Spleen (tissue), 11 donors: Measurements from ENCODE around the gene DPM2. TPM values are rescaled to one million over a fixed set of nuclear protein-coding genes. Genes with fewer than 3 reads are reported as not detected.

Experiments
- DNase-seq: peaks from one replicate; pipeline ENCODE4 v3.0.0-alpha.2; 2020
- H3K27ac ChIP-seq, 8 donors: fragments of 200-600 bp; sonication (generic) in 7 of 8; 1 replicate in 4 of 8; 2 replicates in 4 of 8; pipeline versions ENCODE4 v1.5.0 to v1.8.0; 2016 to 2021; ENCODE audit warnings: inconsistent platforms in 4 of 8, mild to moderate bottlenecking in 4 of 8, moderate library complexity in 1 of 8
- H3K27me3 ChIP-seq, 7 donors: fragments of 200-600 bp; sonication (generic) in 6 of 7; replicated peaks in 1 of 7; 1 replicate in 4 of 7; 2 replicates in 3 of 7; pipeline versions ENCODE4 v1.5.0 to v1.8.0; 2016 to 2021; ENCODE audit warnings: inconsistent platforms in 3 of 7, mild to moderate bottlenecking in 1 of 7
- H3K36me3 ChIP-seq, 6 donors: fragments of 200-600 bp; sonication (generic) in 5 of 6; 1 replicate in 4 of 6; 2 replicates in 2 of 6; pipeline versions ENCODE4 v1.5.0 to v1.8.0; 2016 to 2021; ENCODE audit warnings: inconsistent platforms in 2 of 6
- H3K4me1 ChIP-seq, 6 donors: fragments of 200-600 bp; sonication (generic) in 5 of 6; 1 replicate in 3 of 6; 2 replicates in 3 of 6; pipeline versions ENCODE4 v1.5.0 to v1.8.0; 2016 to 2021; ENCODE audit warnings: inconsistent platforms in 3 of 6
- H3K4me3 ChIP-seq, 8 donors: fragments of 200-600 bp; sonication (generic) in 7 of 8; 1 replicate in 4 of 8; 2 replicates in 4 of 8; pipeline versions ENCODE4 v1.5.0 to v1.8.0; 2016 to 2021; ENCODE audit warnings: inconsistent platforms in 4 of 8, mild to moderate bottlenecking in 4 of 8, moderate library complexity in 2 of 8
- H3K9me3 ChIP-seq, 8 donors: fragments of 200-600 bp; sonication (generic) in 7 of 8; 1 replicate in 4 of 8; 2 replicates in 4 of 8; pipeline versions ENCODE4 v1.5.0 to v1.8.0; 2016 to 2021; ENCODE audit warnings: inconsistent platforms in 4 of 8
- CTCF ChIP-seq, 11 experiments: fragments of 200-600 bp in 7 of 11; fragments of 450-650 bp in 4 of 11; sonication (generic) in 4 of 11; IDR thresholded peaks in 8 of 11; conservative IDR thresholded peaks in 3 of 11; 1 replicate in 7 of 11; 2 replicates in 4 of 11; pipeline versions ENCODE4 v1.4.0 to v1.8.0; 2016 to 2021; ENCODE audit warnings: antibody characterized with exemption in 11 of 11, inconsistent platforms in 4 of 11, mild to moderate bottlenecking in 1 of 11
- POLR2A ChIP-seq, 3 donors: fragments of 450-650 bp; IDR thresholded peaks; one replicate each; pipeline ENCODE4 v1.5.1; 2017; ENCODE audit warnings: antibody characterized with exemption in 3 of 3, mild to moderate bottlenecking in 1 of 3
- POLR2AphosphoS5 ChIP-seq, 3 donors: sonication (generic); formaldehyde crosslinking; IDR thresholded peaks; one replicate each; pipeline ENCODE4 v1.5.1; 2017; ENCODE audit warnings: antibody characterized with exemption in 3 of 3
- WGBS, 5 donors: extraction: QIAGEN DNeasy Blood & Tissue Kit in 3 of 5; methylation state at CpG; one replicate each; pipeline versions ENCODE4 v1.1.5 to v1.1.7; 2013 to 2018; 5-methylcytosine and 5-hydroxymethylcytosine counted together
- intact Hi-C: fragments of 100-400 bp; cut with DNase I; formaldehyde crosslinking; loops from one replicate; pipeline ENCODE4 v1.15.0; 2023; ENCODE audit warnings: low total_unique reads
- polyA plus RNA-seq, 3 donors: library from polyadenylated mRNA; stranded (reverse); fragments of 200-250 nt; gene quantifications; one replicate each; pipeline ENCODE4 v1.2.1, GENCODE V29; 2013
- total RNA-seq, 7 donors: library from RNA; depleted of rRNA in 3 of 7; stranded (reverse); fragments of >200 nt in 3 of 7; fragmentation: NEBNext Ultra II Directional in 4 of 7; extraction: Animal tissue kit (Norgen Biotek cat#: 25700) in 4 of 7; gene quantifications; one replicate each; pipeline versions ENCODE4 v1.1.0 to v1.2.1, GENCODE V29; 2016 to 2021
- donor health status: healthy with polysubstance abuse.
- donor health status: DM: no; HTN: no; CAD: no; lungs with moderate emphysema.
- donor health status: DM: no; HTN: no; CAD: no.
- donor health status: Bipolar disorder and iron deficiency.
- donor health status: healthy.
- donor health status: DM: no; HTN: no; CAD: no.
- donor health status: DM: yes; HTN: yes; CAD: no.

DPM2 gene
- total and polyA plus RNA-seq, 10 donors = 19.5 to 33.8 (median 25.4) TPM

- Histone ChIP-seq H3K4me3 (peak overlapping the region; percentile 65 to 94 (median 80)), H3K4me1 (peaks cover 30 to 90% (median 73%) of the 10 kb centered on the region in 6 donors), H3K9me3 (no peaks in the 10 kb centered on the region), H3K36me3 (peaks cover 0 to 2% (median 0%) of the 10 kb centered on the region in 6 donors), H3K27ac (peak overlapping the region; percentile 81 to 94 (median 86)), H3K27me3 (peaks cover 0 to 12% (median 0%) of the 10 kb centered on the region in 7 donors)
- peak; percentile 92 for DNase-seq
- TF ChIP-seq POLR2A (IDR thresholded peaks at IDR 0.05) (peak in 1 of 3 donors; percentile 64), POLR2AphosphoS5 (IDR thresholded peaks at IDR 0.05) (peak; percentile 68 to 79 (median 73)), CTCF (IDR thresholded peaks at IDR 0.05 in 8 of 11, conservative IDR thresholded peaks at IDR 0.05 in 3 of 11) (no peak)
- intact Hi-C loops = no loop called here
- WGBS, 5 donors = 0 to 1% (median 1%) methylated on average over 12 to 61 of the region's 61 CpGs
These were observed 42.5 kb upstream of the DPM2 start for GRCh38 chr9:127980060-127980705.

DNA sequence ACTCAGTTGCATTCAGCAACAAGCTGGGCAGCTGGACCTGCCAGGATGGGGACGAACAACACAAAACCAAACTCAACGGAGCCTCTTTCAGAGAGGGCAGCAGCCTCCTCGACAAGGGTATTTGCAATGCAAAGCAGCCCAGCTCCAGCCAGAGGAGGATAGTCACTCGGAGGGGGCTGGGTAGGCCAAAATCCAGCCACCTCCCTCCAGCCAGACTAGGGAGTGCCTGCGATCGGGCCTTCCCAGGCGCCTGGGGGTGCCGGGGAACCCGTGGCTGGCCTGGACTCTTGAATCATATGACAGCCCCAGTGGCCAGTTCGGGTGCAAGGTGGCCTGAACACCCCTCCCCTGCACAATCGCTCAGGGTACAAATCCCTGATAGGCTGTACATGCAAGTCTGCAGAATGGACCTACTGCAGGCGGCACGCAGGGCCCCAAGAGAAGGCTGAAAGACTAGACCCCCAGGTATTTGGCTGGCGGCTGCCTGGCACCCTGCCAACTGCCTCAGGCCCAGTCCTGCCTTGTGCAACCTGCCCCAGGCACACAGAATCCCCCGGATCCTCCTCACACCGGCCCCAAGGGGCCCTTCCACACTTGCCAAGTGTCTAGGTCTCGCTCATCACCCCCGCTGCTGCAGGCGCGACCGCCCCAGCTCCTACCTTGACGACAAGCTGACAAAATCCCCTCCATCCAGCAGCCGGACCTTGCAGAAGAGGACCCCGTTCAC lies 41.8 kb upstream of the DPM2 start:
- TF ChIP-seq POLR2A (IDR thresholded peaks at IDR 0.05) = peak in 1 of 3 donors; percentile 22
- peak; percentile 39 to 75 (median 43) for TF ChIP-seq POLR2AphosphoS5 (IDR thresholded peaks at IDR 0.05)
- TF ChIP-seq CTCF (IDR thresholded peaks at IDR 0.05 in 8 of 11, conservative IDR thresholded peaks at IDR 0.05 in 3 of 11) = no peak
- intact Hi-C loops = no loop called here
- DNase-seq = peak; percentile 87
- peaks cover 0 to 12% (median 0%) of the 10 kb centered on the region in 7 donors for H3K27me3 ChIP-seq
- 10 to 29% (median 17%) methylated on average over 4 to 24 of the region's 24 CpGs for WGBS, 5 donors
- H3K9me3 ChIP-seq = no peaks in the 10 kb centered on the region
- H3K4me1 ChIP-seq = peaks cover 36 to 91% (median 80%) of the 10 kb centered on the region in 6 donors
- H3K27ac ChIP-seq = peak overlapping the region; percentile 81 to 94 (median 86)
- peak overlapping the region; percentile 65 to 94 (median 80) for H3K4me3 ChIP-seq
- H3K36me3 ChIP-seq = peaks cover 0 to 9% (median 0%) of the 10 kb centered on the region in 6 donors

DNA sequence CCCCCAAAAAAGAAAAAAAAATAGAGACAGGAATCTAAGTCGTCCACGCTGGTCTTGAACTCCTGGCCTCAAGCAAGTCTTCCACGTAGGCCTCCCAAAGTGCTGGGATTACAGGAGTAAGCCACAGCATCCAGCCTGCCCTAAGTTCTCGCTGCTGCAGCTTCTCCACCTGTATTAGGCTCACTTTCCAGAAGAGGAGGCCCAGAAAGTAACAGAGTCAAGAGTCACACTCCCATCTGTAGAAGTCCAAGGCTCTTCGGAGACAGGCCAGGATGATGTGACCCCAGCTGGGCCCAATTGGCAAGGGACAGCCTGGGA lies 41.3 kb upstream of the DPM2 start:
- peak overlapping the region; percentile 65 to 94 (median 80) for H3K4me3 ChIP-seq
- no peak for TF ChIP-seq CTCF (IDR thresholded peaks at IDR 0.05 in 8 of 11, conservative IDR thresholded peaks at IDR 0.05 in 3 of 11)
- TF ChIP-seq POLR2A (IDR thresholded peaks at IDR 0.05) = no peak
- TF ChIP-seq POLR2AphosphoS5 (IDR thresholded peaks at IDR 0.05) = no peak
- H3K9me3 ChIP-seq = no peaks in the 10 kb centered on the region
- no peak for DNase-seq
- 56 to 70% (median 61%) methylated on average over 5 of the region's 5 CpGs for WGBS, 5 donors
- intact Hi-C loops = no loop called here
- peaks cover 36 to 91% (median 85%) of the 10 kb centered on the region in 6 donors for H3K4me1 ChIP-seq
- H3K27me3 ChIP-seq = peaks cover 0 to 12% (median 0%) of the 10 kb centered on the region in 7 donors
- H3K27ac ChIP-seq = peak overlapping the region; percentile 8 to 94 (median 86)
- peaks cover 0 to 10% (median 0%) of the 10 kb centered on the region in 6 donors for H3K36me3 ChIP-seq
